GM19455 (cell line): Measurements from ENCODE around the gene SCN5A.

Experiments
- ATAC-seq: cut with Tn5 transposase; IDR thresholded peaks from one replicate; pipeline ENCODE4 v1.9.1; 2021; ENCODE audit not compliant: unreplicated experiment

The SCN5A gene

DNA sequence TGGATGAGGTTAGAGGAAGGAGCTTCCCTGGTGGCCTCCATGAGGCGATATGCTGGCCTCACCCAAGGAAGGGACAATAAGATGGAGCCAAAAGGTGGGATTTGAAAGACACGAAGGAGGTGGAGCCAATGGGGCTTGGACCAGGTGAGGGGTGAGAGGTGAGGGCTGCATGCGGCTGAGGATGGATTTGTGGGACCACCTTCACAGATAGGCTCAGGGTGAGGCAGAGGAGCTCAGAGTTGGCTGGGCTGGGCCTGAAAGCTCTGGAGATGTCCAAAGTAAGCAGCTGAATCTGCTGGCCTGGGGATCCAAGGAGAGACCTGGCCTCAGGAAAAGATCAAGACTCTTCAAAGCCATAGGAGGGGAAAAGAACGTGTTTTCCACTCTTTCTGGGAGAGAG lies 103.5 kb downstream of the SCN5A start:
- ATAC-seq = no peak

DNA sequence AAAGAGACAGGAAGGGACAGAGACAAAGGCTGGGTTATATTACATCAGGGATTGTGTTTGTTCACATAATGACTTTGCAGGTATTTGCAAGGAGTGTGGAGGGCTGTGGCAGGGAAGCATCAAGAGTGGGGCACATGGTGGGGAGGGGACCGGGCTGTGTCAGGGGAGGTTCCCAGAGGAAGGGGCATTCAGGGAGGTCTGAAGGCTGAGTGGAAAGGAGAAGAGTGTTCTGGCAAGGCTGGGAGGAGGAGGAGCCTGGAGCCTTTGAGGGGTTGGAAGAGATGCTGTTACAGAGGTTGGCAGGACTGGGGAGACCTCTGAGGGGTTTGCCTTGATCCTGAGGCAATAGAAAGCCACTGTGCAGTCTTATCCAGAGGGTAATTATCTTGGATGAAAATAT lies 103.9 kb downstream of the SCN5A start:
- ATAC-seq = no peak

DNA sequence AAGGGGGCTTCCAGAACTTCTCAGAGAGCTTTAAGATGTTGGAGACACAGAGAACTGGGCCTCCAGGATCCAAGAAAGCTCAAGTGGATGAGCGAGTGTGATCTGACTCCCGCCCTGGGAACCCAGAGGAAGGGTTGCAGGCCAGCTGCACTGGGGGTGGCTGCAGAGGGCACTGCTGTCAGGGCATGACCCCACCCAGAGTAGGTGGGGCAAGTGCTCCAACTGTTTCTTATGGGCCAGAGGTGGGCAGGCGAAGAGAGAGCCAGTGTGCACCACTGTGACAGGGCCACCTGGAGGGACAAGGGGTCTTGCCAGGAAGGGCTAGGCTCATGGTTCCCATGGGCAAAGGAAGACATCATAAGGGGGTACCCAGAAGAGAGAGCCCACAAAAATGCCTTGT lies 104.6 kb downstream of the SCN5A start:
- ATAC-seq = no peak

DNA sequence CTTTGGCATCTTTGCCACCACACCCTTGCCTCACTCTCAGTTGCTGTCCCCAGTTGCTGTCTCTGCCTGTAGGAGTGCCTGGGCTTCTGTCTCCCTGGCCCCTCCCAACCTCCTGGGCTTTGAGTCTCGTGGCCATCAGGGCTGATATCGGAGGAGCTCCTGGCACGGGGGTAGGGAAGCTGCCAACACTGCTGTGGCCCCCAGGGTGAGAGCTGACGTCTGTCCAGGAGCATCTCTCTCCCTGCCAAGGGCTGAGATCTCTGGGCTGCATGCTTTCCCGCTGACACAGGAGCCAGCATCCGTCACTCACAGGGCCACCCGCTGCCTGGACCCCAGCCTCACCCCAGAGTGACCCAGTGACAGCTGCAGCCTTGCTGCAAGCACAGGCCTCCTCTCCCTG lies 105.9 kb downstream of the SCN5A start:
- ATAC-seq = no peak

DNA sequence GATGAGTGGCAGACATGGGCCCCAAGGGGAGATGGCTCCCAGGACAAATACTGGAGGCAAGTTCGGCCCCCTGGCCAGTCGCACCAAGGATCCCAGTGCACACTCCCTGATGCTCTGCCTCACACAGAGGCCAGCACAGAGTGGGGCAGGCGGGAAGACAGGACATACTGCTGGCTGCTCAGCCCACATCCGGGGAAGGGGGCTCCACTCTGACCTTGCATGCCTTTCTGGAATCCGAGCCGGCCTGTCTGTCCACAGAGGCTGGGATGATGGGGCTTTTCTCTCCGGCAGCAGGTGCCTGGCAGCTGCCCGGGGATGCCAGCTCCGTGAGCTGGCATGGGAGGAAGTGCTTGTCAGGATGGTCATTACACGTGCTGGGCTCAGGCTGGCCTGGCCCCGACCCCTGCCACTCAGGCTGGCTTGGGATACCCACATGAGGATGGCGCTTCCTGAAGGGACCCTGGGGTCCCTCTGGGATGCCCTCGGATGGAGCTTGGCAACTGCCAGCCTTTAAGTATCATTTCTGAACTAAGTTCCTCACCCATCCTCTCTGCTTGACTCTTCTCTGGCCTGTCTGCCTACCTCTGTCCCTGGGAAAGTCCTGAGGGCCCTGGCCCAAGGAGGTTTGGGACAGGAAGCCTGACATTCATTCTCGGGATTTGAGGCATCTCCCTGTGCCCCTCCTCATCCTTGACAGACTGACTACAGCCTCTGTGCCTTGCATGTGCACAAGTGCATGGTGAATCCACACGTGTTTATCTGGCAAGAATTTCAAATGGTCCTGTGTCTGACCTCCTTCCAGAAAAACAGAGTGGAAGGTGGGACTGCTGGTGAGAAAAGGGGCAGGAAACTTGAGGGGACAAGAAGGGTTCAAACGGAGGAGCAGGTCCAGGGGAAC lies 106.8 kb downstream of the SCN5A start:
- ATAC-seq = no peak

DNA sequence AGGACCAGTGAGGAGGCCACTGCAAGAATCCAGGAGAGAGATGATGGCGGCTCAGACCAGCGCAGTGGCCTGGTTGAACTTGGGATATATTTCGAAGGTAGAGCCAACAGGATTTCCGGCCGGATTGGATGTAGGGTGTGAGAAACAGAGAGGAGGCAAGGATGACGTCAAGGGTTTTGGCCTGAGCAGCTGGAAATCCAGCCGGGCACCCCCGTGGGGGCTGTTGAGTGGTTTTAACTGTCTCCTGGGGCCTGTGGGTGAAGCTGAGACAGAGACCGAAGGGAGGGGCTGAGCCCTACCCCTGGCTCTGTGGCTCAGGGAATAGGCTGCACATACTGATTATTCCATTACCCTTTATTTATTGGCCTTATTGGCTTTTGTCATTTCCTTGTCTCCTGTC lies 107.7 kb downstream of the SCN5A start:
- no peak for ATAC-seq

DNA sequence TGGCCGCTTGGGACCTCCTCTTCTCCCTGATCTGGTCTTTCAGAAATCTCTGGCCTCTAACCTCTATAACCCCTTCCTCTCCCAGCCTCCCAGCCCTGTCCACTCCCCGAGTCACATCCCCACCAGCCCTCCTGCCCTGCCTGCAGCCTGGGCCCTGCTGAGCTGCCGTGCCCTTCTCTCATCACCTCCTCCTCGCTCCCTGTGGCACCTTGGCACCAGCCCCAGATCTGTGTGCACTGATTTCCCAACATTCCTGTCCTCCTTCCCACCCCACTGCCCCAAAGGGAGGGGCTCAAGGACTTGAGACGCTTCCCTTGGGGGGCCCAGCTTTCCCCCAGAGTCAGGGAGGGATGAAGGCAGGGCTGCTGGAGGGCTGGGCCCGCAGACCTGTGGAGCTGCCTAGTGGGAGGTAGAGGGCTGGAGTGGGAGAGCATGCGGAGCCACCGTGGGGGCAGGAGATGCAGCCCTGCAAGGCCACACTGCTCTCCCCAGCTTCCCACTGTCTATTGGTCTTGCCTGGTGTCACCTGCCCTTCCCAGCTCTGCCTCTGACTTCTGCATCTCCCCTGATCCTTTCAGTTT lies 110.6 kb downstream of the SCN5A start:
- ATAC-seq = no peak

DNA sequence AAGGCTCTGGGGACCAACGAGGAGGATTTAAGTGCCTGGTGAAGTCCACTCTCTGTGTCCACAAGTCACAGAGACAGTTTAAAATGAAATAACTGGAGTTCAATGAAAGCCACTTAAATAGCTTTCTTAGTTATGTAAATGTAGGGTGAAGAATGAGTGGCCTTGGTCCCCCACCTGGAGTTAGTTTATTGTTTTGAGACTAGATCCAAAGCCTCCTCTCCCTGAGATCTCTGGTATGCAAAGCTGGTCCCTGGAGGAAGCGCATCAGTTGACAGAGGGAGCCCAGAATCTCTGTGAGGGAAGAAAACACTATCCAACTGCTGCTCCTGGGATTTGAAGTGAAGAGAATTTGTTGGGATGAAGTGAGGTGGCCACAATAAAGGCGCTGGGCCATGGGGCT lies 112.8 kb downstream of the SCN5A start:
- ATAC-seq = no peak

DNA sequence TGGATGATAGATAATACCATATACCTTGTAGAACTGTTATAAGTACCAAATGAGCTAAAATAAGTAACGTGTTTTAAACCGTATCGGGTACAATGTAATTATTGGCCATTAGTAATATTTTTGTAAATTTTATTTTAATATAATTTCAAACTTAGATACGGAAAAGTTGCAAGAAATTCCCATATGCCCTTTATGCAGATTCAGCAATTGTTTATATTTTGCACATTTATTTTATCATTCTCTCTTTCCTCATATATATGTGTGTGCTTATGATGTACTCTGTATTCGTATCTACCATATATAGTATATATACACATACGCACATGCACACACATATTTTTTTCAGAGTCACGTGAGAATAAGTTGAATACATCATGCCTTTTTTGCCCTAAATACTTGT lies 114.9 kb downstream of the SCN5A start:
- no peak for ATAC-seq

DNA sequence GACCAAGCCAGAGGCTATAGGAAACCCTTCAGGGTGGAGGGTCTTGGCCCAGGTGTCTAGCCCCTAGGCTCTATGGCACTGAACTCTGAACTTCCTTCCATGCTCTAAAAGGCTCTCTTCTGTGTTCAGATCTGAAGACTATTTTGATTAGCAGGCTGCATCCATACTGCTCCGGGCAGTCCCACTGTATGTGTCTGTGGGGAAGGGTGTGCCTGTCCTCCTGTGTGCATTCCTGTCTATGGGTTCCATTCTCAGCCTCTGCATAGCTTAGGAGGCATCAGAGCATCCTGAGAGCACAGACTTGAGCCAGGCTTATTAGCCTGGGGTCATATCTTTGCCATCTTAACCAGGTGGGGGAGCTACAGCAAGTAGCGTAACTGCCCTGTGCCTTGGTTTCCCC lies 115.3 kb downstream of the SCN5A start:
- no peak for ATAC-seq

DNA sequence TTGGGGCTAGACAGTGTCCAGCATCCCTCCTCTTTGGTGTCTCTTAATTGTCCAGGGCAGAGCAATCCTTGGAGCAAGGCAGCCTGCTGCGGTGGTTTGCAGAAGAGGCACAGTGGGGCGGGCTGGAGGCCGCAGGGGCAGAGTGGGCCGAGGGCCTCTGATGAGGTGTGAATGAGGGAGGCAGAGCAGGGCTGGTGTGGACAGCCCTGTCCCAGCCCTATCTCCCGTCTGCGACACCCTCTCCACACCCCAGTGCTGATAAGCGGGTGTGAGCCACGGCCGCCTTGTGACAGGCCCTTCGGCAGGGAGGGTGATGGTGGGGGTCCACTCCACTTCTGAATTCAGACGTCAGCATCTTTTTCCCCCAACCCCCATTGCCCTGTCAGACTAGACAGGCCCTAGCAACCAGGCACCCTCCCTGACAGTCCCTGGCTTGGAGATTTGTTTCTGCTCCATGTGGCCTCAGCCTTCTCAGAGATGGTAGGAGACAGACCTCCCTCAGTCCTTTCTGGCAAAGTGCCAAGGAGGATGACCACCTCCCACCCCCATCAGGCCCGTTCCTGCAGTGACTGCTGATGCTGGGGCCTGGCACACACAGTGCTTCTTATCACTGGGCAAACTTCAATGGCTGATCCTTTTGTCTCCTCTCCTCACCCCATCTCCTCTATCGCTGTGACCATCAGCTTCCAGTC lies 116.1 kb downstream of the SCN5A start:
- ATAC-seq = no peak

DNA sequence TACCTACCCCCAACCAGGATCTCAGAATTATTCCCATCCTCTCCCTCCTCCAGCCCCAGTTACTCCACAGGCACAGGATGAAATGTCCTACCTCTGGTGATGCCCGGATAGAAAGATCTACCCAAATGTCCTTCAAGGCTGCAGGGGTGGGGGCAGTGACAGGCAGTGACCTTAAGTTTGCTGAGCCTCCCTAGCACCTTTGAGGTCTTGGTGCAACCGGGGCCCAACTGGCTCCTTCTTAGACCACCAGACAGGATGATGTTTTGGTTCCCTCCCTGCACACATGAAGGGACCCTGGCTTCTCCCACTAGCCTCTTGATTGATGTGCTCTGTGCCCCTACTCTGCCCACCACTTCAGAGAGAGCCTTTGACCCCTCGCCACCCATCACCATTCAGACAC lies 117.0 kb downstream of the SCN5A start:
- no peak for ATAC-seq

DNA sequence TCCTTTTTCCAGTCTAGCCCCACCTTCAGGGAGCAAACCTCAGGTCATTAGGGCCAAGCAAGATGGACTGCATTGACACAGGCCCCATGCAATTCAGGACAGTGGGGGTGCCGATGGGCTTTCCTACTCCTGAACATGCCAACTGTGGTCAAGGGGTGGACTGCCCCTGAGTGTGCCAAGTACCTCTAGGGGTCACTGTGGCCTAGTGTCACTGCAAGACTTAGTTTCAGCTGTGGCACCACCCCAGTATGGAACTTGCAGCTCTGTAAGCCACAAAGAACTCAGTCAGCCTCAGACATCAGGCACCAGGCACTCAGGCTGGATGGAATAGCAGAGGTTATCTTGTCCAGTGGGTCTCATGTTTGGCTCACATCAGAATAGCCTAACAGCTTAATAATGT lies 121.0 kb downstream of the SCN5A start:
- ATAC-seq = no peak

DNA sequence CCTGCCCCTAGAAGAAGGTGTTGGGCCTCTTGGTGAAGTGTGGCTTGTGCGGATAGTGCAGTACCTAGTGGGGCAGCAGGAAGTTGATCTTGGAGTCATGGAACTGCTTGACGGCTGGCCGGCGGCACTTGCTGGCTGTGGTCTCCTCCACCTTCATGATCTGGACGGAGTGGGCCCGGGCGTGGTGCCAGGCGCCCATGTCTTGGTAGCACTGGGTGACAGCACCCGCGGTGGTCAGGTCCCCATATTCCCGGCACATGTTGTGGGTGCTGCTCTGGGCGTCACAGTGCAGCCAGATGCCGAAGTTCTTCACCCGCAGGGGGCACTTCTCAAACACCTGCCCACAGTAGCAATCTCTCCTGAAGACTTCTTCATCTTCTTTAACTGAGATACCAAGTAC lies 122.7 kb downstream of the SCN5A start:
- no peak for ATAC-seq

DNA sequence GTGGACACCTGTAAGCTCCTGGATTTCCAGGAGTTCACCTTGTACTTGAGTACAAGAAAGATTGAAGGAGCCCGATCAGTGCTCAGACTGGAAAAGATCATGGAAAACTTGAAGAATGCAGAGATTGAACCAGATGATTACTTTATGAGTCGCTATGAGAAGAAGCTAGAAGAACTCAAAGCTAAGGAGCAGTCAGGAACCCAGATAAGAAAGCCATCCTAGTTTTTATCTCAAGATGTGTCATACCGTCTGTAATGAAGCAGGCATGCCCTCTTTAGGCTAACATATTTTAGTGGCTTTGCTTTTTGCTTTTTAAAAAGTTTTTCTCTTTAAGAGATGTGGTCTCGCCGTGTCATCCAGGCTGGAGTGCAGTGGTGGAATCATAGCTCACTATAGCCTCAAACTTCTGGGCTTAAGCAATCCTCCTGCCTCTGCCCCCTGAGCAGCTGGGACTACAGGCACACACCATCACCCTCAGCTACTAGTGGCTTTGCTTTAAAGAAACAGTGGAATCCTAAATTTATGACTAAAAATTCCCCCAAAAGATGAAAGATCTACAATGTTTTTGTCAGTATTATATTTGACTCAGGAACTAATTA lies 125.2 kb downstream of the SCN5A start:
- ATAC-seq = no peak

DNA sequence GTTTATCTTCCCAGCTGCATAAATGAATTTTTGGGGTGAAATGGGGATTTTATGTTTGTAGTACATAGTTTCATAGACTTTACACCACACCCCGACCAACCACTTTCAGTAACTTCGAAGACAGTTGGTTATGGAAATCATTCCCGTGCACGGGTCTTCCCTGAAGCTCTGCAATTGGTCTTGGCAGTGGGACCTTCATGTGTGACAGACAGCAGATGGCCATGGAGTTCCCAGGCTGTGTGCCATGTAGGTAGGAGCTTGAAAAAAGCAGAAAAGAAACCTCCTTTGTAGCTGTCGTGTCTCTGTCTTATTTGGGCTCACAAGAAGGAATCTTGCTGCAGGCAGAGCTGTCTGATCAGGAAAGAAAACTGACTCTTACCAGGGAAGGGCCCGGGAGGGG lies 127.5 kb downstream of the SCN5A start:
- ATAC-seq = no peak

DNA sequence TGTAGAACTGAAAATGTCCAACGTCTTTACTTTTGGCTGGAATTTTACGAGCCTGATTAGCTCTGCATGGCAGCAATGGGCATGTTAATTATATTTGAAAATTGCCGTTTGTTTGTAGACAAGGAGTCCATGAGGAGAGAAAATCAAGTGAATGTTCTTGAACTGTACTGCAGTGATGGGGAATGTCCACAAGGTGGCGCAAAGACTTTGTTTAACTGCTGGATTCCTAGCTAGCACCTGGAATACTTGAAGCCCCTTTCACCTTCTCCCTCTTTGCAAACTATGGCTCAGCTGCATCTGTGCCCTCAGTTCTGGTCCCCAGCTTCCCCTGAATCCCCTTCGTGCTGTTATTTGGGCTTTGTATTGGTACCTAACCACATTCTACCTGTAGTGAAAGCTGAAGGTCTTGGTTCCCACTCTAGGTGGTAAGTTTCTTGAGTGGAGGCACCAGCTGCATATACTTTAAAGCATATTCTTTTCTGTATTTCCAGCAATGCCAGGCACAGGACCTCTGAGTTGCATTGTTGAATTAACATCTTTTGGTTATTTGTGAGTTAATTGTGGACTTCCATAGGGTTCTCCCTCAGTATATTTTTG lies 128.0 kb downstream of the SCN5A start:
- no peak for ATAC-seq

DNA sequence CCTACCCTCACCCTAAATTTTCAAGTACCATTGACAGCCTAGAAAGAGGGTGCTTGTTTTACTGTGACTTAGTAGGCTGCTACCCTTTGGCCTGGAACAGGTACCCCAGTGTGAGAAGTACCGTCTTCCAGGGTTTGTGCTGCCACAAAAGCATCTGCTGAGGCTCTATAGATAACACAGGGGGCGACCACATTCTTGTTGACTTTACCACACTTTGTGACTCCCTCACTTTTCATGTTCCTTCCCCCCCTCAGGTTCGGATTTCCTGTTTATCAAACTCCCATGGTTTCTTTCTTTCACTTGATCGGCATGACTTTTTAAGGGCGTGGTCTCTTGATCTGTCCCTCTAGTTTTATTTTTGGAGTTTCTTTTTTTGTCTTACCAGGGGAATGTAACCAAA lies 129.8 kb downstream of the SCN5A start:
- ATAC-seq = no peak

DNA sequence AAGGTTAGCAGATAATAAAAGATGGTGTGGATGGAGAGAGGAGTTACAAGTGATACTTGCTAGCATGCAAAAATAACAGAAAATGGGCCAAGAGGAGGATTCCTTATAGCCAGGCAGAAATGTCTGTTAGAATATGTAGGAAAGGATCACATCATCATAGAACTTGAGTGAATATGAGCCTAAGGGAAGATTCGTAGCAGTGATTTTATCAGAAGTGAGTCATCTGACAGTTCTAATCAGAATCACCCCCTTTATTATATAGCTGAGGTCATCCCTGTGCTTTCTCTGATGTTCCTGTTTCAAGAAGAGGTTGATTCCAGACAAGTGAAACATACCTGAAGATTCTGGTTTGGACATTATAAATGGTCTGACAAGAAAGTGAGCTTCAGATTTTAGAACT lies 130.5 kb downstream of the SCN5A start:
- ATAC-seq = no peak

DNA sequence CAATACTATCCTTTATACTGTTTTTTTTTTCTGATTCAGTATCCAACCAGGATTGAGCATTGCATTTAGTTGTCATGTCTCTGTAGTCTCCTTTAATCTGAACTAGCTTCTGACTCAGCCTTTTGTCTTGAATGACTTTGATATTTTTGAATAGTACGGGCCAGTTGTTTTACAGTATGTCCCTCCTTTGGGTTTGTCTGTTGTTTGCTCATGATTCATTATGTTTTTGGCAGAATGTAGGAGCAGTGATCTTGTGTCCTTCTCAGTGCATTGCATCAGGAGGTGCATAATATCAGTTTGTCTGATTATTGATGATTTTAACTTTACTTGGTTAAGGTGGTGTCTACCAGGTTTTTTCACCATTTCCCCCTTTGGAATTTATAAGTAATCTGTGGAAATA lies 132.8 kb downstream of the SCN5A start:
- ATAC-seq = no peak

DNA sequence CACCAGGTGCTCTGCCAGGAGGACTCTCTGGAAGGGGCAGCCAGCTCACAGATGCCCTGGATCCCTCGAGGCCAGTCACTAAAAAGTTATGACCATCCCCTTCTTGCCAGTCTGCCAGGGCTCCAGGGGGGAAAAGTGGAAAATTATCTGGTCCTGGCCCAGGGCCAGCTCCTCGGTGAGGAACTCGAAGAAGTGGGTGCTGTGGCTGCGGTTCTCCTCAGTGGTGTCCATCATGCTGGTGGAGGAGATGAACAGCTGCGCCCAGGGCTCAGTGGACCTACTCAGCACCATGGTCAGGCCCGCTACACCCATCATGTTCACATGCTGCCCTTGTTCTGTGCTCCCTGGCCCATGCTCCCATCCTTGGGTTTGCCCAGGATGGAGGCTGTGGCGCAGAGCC lies 134.1 kb downstream of the SCN5A start:
- no peak for ATAC-seq
